Neural crest cell (in vitro differentiated cells): ENCODE data around the gene SNCAIP. TPM values are rescaled to one million over a fixed set of nuclear protein-coding genes. Genes with fewer than 3 reads are reported as not detected.
"Not testable (repeated sequence)": the region's sequence is repeated elsewhere in the genome, so short reads cannot be mapped to it uniquely, and the experiment has no call there.

Experiments
- DNase-seq: peaks from one replicate; pipeline ENCODE4 v3.0.0; 2021; ENCODE audit warnings: low read depth, mixed read lengths, low spot score
- H3K27ac Mint-ChIP-seq: one replicate; pipeline ENCODE4 v1.8.0; 2021; ENCODE audit warnings: mild to moderate bottlenecking, mixed read lengths; ENCODE audit not compliant: unreplicated experiment
- H3K27me3 Mint-ChIP-seq: 2 replicates; pipeline ENCODE4 v1.8.0; 2021; ENCODE audit warnings: low read depth, mild to moderate bottlenecking, mixed read lengths
- H3K36me3 Mint-ChIP-seq: 2 replicates; pipeline ENCODE4 v1.8.0; 2021; ENCODE audit warnings: low read depth, mild to moderate bottlenecking, mixed read lengths
- H3K4me1 Mint-ChIP-seq: 2 replicates; pipeline ENCODE4 v1.8.0; 2021; ENCODE audit warnings: mixed read lengths
- H3K4me3 Mint-ChIP-seq: one replicate; pipeline ENCODE4 v1.8.0; 2021; ENCODE audit warnings: mild to moderate bottlenecking, mixed read lengths
- H3K9me3 Mint-ChIP-seq: 2 replicates; pipeline ENCODE4 v1.8.0; 2021; ENCODE audit warnings: mixed read lengths
- CTCF ChIP-seq: fragments of 200-600 bp; sonication (generic); conservative IDR thresholded peaks from 2 replicates; pipeline ENCODE4 v1.5.0; 2021; ENCODE audit warnings: antibody characterized with exemption, mild to moderate bottlenecking
- total RNA-seq: library from RNA; stranded (reverse); gene quantifications from 2 replicates; pipeline ENCODE4 v1.2.1, GENCODE V29; 2021

SNCAIP gene
- total RNA-seq, 1 donor from 2014 or later: 10.2 TPM

GRCh38 chr5:122350496-122350895 is 38.5 kb downstream of the SNCAIP start:
- H3K9me3 Mint-ChIP-seq: peaks cover 2% of the 10 kb centered on the region
- no peaks in the 10 kb centered on the region for H3K36me3 Mint-ChIP-seq
- H3K4me1 Mint-ChIP-seq: peaks cover 19% of the 10 kb centered on the region
- H3K27me3 Mint-ChIP-seq: no peaks in the 10 kb centered on the region
- H3K27ac Mint-ChIP-seq: no peak overlapping the region
- no peak for TF ChIP-seq CTCF
- DNase-seq: no peak
- no peak overlapping the region for H3K4me3 Mint-ChIP-seq

- no peak for TF ChIP-seq CTCF
- Mint-ChIP-seq H3K27me3 (no peaks in the 10 kb centered on the region), H3K4me1 (peaks cover 19% of the 10 kb centered on the region), H3K36me3 (no peaks in the 10 kb centered on the region), H3K4me3 (no peak overlapping the region), H3K9me3 (peaks cover 2% of the 10 kb centered on the region), H3K27ac (no peak overlapping the region)
- DNase-seq: no peak
These were observed 39.5 kb downstream of the SNCAIP start for GRCh38 chr5:122351416-122352157.

DNA sequence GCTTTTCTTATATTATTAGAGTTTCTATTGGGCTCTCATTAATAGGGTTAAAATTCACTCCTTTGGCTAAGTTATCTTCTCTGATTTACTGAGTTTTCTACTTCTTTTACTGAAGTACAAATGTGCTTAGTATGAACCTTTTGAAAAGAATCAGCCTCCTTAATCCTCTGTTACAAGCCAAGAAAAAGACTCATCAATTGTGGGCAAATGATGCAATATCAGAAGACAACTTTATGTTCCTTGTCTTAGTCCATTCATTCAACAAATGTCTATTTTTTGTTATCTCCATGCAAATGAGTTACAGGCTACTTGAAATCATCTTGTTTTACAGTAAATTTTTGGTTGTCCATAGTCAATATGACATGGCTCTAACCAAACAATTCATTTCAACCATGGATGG is 40.3 kb downstream of the SNCAIP start:
- DNase-seq: no peak
- no peaks in the 10 kb centered on the region for H3K27me3 Mint-ChIP-seq
- no peaks in the 10 kb centered on the region for H3K36me3 Mint-ChIP-seq
- H3K4me1 Mint-ChIP-seq: peaks cover 19% of the 10 kb centered on the region
- no peak for TF ChIP-seq CTCF
- H3K4me3 Mint-ChIP-seq: no peak overlapping the region
- H3K9me3 Mint-ChIP-seq: peaks cover 2% of the 10 kb centered on the region
- no peak overlapping the region for H3K27ac Mint-ChIP-seq

DNA sequence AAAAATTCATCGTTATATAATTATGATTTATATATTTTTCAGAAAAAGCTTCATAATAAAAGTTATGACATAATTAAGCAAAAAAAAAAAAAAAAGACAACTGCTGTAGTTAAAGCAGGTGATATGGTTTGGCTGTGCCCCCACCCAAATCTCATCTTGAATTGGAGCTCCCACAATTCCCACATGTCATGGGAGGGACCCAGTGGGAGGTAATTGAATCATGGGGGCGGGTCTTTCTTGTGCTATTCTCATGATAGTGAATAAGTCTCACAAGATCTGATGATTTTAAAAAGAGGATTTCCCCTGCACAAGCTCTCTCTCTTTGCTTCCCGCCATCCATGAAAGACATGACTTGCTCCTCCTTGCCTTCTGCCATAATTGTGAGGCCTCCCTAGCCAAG is 41.3 kb downstream of the SNCAIP start:
- not testable (repeated sequence) for DNase-seq, H3K9me3 Mint-ChIP-seq, H3K27me3 Mint-ChIP-seq, H3K27ac Mint-ChIP-seq, H3K36me3 Mint-ChIP-seq, H3K4me3 Mint-ChIP-seq
- peaks cover 19% of the 10 kb centered on the region for H3K4me1 Mint-ChIP-seq

GRCh38 chr5:122354293-122354692 is 42.3 kb downstream of the SNCAIP start:
- no peaks in the 10 kb centered on the region for H3K27me3 Mint-ChIP-seq
- H3K4me3 Mint-ChIP-seq: no peak overlapping the region

More at GRCh38 chr5:122354293-122354692, 42.3 kb downstream of the SNCAIP start:
- Mint-ChIP-seq H3K4me1 (peaks cover 19% of the 10 kb centered on the region), H3K9me3 (peaks cover 2% of the 10 kb centered on the region), H3K27ac (no peak overlapping the region), H3K36me3 (no peaks in the 10 kb centered on the region)
- no peak for DNase-seq
- no peak for TF ChIP-seq CTCF
